ENCODE measurements around the gene SGK1. TPM values are rescaled to one million over a fixed set of nuclear protein-coding genes. Genes with fewer than 3 reads are reported as not detected.

The SGK1 gene
- total RNA-seq, 2 experiments from 2014 or later: 117 to 120 TPM

DNA sequence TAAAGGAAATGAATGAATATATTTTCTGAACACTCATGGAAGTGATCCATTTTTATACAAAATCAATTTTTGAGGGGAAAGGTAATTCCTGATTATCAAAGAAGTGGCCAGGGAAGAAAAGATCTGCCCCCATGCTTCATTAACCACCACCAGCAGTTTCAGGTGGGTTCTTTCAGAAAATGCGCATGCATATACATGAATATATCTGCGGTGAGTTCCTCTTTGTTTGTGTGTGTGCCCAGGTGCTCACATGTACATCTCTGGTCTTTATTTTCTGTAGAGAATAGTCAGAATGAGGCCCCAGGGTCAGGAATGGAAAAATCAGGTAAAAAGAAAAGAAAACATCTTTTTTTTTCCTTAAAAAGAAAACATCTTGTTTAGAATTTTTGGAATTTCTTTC, 88.4 kb downstream of the SGK1 start:
- Mint-ChIP-seq H3K27me3 (no peaks in the 10 kb centered on the region), H3K27ac (no peak overlapping the region), H3K9me3 (no peaks in the 10 kb centered on the region), H3K36me3 (ENCODE audit: low read depth) (no peaks in the 10 kb centered on the region), H3K4me3 (no peak overlapping the region), H3K4me1 (ENCODE audit: low read depth) (peaks cover 7% of the 10 kb centered on the region)
- intact Hi-C loops (cut with DNase I, micrococcal nuclease): no loop called here
- ATAC-seq (ENCODE audit: poor library complexity) (no peak), DNase-seq (no peak)
- H3K4me1 ChIP-seq (ENCODE audit: insufficient read depth, low read length): peaks cover 4% of the 10 kb centered on the region
- no peak overlapping the region for H3K27ac ChIP-seq (ENCODE audit: low read depth in 1 of 2, low read length in 2 of 2)
- H3K27me3 ChIP-seq (ENCODE audit: control insufficient read depth in 1 of 2, insufficient read depth in 2 of 2, low read length in 2 of 2): no peaks in the 10 kb centered on the region
- H3K9me3 ChIP-seq (ENCODE audit: control insufficient read depth in 1 of 2, insufficient read depth in 1 of 2, low read length in 2 of 2): no peaks in the 10 kb centered on the region
- no peaks in the 10 kb centered on the region for H3K36me3 ChIP-seq (ENCODE audit: insufficient read depth, low read length)
- TF ChIP-seq, protein P1, sequence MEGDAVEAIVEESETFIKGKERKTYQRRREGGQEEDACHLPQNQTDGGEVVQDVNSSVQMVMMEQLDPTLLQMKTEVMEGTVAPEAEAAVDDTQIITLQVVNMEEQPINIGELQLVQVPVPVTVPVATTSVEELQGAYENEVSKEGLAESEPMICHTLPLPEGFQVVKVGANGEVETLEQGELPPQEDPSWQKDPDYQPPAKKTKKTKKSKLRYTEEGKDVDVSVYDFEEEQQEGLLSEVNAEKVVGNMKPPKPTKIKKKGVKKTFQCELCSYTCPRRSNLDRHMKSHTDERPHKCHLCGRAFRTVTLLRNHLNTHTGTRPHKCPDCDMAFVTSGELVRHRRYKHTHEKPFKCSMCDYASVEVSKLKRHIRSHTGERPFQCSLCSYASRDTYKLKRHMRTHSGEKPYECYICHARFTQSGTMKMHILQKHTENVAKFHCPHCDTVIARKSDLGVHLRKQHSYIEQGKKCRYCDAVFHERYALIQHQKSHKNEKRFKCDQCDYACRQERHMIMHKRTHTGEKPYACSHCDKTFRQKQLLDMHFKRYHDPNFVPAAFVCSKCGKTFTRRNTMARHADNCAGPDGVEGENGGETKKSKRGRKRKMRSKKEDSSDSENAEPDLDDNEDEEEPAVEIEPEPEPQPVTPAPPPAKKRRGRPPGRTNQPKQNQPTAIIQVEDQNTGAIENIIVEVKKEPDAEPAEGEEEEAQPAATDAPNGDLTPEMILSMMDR (IDR thresholded peaks at IDR 0.05): no peak
- POLR2A ChIA-PET: no interaction called here
- CTCF ChIA-PET: no interaction called here
- no peak overlapping the region for H3K4me3 ChIP-seq (ENCODE audit: low read length)

DNA sequence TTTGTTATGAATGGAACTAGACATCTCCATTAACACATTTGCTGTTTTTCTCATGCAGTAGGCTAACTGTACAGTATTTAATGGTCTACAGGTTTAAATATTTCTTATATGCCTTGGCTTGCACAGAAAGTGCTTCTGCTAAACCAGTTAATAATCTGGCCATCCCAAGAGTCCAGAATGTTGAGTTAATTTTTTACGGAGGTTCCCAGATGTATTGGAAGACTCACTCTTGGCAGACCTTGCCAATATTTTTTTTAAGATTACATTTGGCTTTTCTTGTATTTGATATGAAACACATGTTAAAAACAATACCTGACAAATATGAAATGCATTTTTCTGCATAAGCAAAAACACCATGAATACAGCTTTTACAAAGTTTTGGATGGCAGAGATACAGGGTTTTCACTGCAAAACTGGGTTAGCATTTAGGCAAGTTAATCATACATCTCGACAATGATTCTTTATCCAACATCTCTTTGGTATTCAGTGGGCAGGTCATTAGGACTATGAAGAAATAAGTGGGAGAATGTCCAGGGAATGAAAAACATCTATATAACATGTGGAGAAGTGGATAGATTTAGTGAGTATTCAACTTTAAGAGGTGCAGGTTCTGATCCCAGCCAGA, 94.0 kb downstream of the SGK1 start:
- Histone ChIP-seq H3K4me3 (ENCODE audit: low read length) (no peak overlapping the region), H3K27ac (ENCODE audit: low read depth in 1 of 2, low read length in 2 of 2) (no peak overlapping the region), H3K9me3 (ENCODE audit: control insufficient read depth in 1 of 2, insufficient read depth in 1 of 2, low read length in 2 of 2) (no peaks in the 10 kb centered on the region), H3K27me3 (ENCODE audit: control insufficient read depth in 1 of 2, insufficient read depth in 2 of 2, low read length in 2 of 2) (no peaks in the 10 kb centered on the region), H3K36me3 (ENCODE audit: insufficient read depth, low read length) (no peaks in the 10 kb centered on the region), H3K4me1 (ENCODE audit: insufficient read depth, low read length) (no peaks in the 10 kb centered on the region)
- Mint-ChIP-seq H3K27me3 (no peaks in the 10 kb centered on the region), H3K27ac (no peak overlapping the region), H3K36me3 (ENCODE audit: low read depth) (no peaks in the 10 kb centered on the region), H3K4me1 (ENCODE audit: low read depth) (no peaks in the 10 kb centered on the region), H3K9me3 (no peaks in the 10 kb centered on the region), H3K4me3 (no peak overlapping the region)
- DNase-seq (no peak), ATAC-seq (ENCODE audit: poor library complexity) (no peak)
- CTCF ChIA-PET: no interaction called here
- intact Hi-C loops (cut with DNase I, micrococcal nuclease): no loop called here
- POLR2A ChIA-PET: no interaction called here
- TF ChIP-seq, protein P1 (IDR thresholded peaks at IDR 0.05): no peak

DNA sequence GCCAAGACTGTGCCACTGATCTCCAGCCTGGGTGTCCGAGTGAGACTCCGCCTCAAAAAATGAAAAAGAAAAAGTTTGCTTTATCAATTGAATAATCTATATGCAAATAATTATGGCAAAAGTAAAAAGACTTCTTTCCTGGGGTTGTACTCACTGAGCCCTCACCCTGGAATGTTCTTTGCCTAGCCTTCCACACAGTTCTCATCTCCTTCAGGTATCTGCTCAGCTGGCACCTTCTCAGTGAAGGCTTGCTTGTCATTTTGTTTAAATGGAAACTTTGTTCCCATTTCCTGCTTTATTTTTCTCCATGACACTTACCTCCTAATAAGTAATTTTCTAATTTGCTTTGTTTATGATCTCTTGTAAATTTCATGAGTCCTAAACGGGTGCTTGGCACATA, 96.7 kb downstream of the SGK1 start:
- CTCF ChIA-PET: no interaction called here
- H3K4me1 Mint-ChIP-seq (ENCODE audit: low read depth): peaks cover 6% of the 10 kb centered on the region
- H3K4me3 Mint-ChIP-seq: no peak overlapping the region
- H3K27ac ChIP-seq (ENCODE audit: low read depth in 1 of 2, low read length in 2 of 2): no peak overlapping the region
- TF ChIP-seq, protein P1 (IDR thresholded peaks at IDR 0.05): no peak
- H3K36me3 ChIP-seq (ENCODE audit: insufficient read depth, low read length): no peaks in the 10 kb centered on the region
- no peaks in the 10 kb centered on the region for H3K27me3 Mint-ChIP-seq
- no peaks in the 10 kb centered on the region for H3K4me1 ChIP-seq (ENCODE audit: insufficient read depth, low read length)
- ATAC-seq (ENCODE audit: poor library complexity) (no peak), DNase-seq (no peak)
- H3K36me3 Mint-ChIP-seq (ENCODE audit: low read depth): no peaks in the 10 kb centered on the region
- POLR2A ChIA-PET: no interaction called here
- intact Hi-C loops (cut with DNase I, micrococcal nuclease): no loop called here
- no peaks in the 10 kb centered on the region for H3K27me3 ChIP-seq (ENCODE audit: control insufficient read depth in 1 of 2, insufficient read depth in 2 of 2, low read length in 2 of 2)
- no peaks in the 10 kb centered on the region for H3K9me3 ChIP-seq (ENCODE audit: control insufficient read depth in 1 of 2, insufficient read depth in 1 of 2, low read length in 2 of 2)
- no peak overlapping the region for H3K27ac Mint-ChIP-seq
- no peak overlapping the region for H3K4me3 ChIP-seq (ENCODE audit: low read length)
- no peaks in the 10 kb centered on the region for H3K9me3 Mint-ChIP-seq

Data from CD4-positive, alpha-beta T cell (primary cell).